ENCODE results near the gene WNT3A.

WNT3A gene

DNA sequence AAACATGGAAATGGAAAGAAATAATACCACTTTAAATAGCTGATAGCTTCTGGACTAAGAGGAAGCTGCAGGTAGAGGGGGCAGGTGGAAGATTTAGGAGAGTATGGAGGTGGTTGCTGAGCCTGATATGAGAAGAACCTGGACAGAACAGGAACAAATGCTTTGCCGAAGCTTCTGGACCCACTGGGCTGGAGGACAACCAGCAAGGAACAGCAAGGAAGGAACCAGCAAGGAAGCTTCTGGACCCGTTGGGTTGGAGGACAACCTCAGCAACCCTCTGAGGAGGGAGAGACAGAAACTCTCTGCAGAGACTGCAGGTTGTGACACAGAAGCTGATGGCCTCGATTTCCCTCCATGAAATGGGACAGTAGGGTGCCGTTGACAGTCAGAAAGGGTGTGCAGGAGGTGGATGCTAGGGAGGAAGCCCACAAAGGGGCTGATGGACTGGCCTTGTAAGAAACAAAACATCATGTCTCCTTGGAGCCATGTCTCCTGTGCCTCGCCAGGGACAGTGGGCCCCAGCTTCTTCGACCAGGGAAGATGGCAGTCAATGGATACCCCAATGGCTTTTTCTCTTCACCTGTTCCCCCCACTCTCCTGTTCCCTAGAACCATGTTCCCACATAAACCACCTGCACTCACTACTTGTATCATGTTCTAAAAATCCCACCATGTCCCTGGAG lies 8.3 kb upstream of the WNT3A start:
- H3K9me3 ChIP-seq (ENCODE audit: control insufficient read depth, insufficient read depth, low read depth, low read length) = no peaks in the 10 kb centered on the region
- no peak overlapping the region for H3K4me3 ChIP-seq (ENCODE audit: low read depth, low read length)
- ChIA-PET POLR2A (interaction anchor here (0.5 to 0.7 kb wide), 2 partner anchors 215 to 408 kb away, joined by 3 to 8 read pairs; partner anchors contain the start of gene TRIM11), CTCF (interaction anchor here (0.5 to 3.9 kb wide), 33 partner anchors 11 to 1431 kb away, joined by 3 to 31 read pairs (median 5); partner anchors contain the start of gene IBA57)
- H3K4me1 ChIP-seq (ENCODE audit: control insufficient read depth, insufficient read depth, low read length) = no peaks in the 10 kb centered on the region
- TF ChIP-seq, protein P1, sequence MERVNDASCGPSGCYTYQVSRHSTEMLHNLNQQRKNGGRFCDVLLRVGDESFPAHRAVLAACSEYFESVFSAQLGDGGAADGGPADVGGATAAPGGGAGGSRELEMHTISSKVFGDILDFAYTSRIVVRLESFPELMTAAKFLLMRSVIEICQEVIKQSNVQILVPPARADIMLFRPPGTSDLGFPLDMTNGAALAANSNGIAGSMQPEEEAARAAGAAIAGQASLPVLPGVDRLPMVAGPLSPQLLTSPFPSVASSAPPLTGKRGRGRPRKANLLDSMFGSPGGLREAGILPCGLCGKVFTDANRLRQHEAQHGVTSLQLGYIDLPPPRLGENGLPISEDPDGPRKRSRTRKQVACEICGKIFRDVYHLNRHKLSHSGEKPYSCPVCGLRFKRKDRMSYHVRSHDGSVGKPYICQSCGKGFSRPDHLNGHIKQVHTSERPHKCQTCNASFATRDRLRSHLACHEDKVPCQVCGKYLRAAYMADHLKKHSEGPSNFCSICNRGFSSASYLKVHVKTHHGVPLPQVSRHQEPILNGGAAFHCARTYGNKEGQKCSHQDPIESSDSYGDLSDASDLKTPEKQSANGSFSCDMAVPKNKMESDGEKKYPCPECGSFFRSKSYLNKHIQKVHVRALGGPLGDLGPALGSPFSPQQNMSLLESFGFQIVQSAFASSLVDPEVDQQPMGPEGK (tag by site-specific recombination; IDR thresholded peaks at IDR 0.05) = no peak
- TF ChIP-seq ZNF174 (tag by site-specific recombination; IDR thresholded peaks at IDR 0.05) (no peak), WT1 (tag by site-specific recombination; IDR thresholded peaks at IDR 0.05) (no peak), ZNF16 (tag by site-specific recombination; IDR thresholded peaks at IDR 0.05; ENCODE audit: low read depth) (no peak), ZNF10 (tag by site-specific recombination; IDR thresholded peaks at IDR 0.05) (no peak), ZNF114 (tag by site-specific recombination; IDR thresholded peaks at IDR 0.05) (no peak), ZNF404 (tag by site-specific recombination; IDR thresholded peaks at IDR 0.05) (no peak), ZNF140 (tag by site-specific recombination; IDR thresholded peaks at IDR 0.05) (no peak), ZNF155 (tag by site-specific recombination; IDR thresholded peaks at IDR 0.05) (no peak), ZNF423 (tag by site-specific recombination; IDR thresholded peaks at IDR 0.05) (no peak), KLF7 (tag by site-specific recombination; IDR thresholded peaks at IDR 0.05; ENCODE audit: borderline replicate concordance) (no peak)
- TF ChIP-seq, protein P2, sequence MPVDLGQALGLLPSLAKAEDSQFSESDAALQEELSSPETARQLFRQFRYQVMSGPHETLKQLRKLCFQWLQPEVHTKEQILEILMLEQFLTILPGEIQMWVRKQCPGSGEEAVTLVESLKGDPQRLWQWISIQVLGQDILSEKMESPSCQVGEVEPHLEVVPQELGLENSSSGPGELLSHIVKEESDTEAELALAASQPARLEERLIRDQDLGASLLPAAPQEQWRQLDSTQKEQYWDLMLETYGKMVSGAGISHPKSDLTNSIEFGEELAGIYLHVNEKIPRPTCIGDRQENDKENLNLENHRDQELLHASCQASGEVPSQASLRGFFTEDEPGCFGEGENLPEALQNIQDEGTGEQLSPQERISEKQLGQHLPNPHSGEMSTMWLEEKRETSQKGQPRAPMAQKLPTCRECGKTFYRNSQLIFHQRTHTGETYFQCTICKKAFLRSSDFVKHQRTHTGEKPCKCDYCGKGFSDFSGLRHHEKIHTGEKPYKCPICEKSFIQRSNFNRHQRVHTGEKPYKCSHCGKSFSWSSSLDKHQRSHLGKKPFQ (tag by site-specific recombination; IDR thresholded peaks at IDR 0.05) = no peak
- TF ChIP-seq, protein P3, sequence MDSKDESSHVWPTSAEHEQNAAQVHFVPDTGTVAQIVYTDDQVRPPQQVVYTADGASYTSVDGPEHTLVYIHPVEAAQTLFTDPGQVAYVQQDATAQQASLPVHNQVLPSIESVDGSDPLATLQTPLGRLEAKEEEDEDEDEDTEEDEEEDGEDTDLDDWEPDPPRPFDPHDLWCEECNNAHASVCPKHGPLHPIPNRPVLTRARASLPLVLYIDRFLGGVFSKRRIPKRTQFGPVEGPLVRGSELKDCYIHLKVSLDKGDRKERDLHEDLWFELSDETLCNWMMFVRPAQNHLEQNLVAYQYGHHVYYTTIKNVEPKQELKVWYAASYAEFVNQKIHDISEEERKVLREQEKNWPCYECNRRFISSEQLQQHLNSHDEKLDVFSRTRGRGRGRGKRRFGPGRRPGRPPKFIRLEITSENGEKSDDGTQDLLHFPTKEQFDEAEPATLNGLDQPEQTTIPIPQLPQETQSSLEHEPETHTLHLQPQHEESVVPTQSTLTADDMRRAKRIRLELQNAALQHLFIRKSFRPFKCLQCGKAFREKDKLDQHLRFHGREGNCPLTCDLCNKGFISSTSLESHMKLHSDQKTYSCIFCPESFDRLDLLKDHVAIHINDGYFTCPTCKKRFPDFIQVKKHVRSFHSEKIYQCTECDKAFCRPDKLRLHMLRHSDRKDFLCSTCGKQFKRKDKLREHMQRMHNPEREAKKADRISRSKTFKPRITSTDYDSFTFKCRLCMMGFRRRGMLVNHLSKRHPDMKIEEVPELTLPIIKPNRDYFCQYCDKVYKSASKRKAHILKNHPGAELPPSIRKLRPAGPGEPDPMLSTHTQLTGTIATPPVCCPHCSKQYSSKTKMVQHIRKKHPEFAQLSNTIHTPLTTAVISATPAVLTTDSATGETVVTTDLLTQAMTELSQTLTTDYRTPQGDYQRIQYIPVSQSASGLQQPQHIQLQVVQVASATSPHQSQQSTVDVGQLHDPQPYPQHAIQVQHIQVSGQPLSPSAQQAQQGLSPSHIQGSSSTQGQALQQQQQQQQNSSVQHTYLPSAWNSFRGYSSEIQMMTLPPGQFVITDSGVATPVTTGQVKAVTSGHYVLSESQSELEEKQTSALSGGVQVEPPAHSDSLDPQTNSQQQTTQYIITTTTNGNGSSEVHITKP (tag by site-specific recombination; IDR thresholded peaks at IDR 0.05) = no peak
- no peaks in the 10 kb centered on the region for H3K36me3 ChIP-seq (ENCODE audit: control insufficient read depth in 2 of 2, insufficient read depth in 1 of 2, low read length in 2 of 2)
- no peak overlapping the region for H3K27ac ChIP-seq (ENCODE audit: extremely low read depth, low read depth, low read length)

DNA sequence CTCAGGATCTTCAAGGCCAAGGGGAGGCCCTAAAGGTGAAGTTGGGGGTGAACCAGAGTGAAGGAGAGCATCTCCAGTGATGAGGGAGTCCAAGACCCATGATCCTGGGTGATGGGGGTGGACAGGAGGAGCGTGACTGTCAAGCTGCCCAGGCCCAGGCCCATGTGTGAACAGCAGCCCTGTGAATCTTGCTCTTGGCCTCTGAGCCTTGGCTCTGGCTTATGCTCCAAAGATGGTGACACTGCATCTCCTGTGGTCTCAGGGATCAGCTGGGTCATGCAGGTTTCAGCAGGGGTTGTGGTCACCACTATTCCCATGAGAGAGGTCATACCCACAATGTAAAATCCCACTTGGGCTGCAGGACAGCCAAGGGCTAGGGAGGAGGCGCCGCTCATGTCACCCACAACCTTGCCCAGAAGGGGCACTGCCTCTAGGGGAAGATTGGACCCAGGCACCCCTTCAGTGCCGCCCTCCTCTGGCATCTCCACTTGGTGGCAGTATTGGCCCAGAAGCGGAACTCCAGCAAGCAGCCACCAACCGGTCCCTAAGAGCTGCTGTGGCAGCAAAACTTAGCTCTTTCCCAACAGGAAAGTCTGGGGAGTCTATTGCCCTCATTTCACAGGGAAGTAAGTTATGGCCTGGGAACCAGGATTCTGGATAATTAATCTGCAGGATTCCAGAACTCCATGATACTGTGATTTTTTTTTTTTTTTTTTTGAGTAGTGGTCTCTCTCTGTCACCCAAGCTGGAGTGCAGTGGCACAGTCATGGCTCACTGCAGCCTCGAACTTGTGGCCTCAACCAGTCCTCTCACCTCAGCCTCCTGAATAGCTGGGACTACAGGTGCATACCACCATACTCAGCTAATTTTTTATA lies 7.5 kb upstream of the WNT3A start:
- Histone ChIP-seq H3K9me3 (ENCODE audit: control insufficient read depth, insufficient read depth, low read depth, low read length) (no peaks in the 10 kb centered on the region), H3K4me3 (ENCODE audit: low read depth, low read length) (no peak overlapping the region), H3K36me3 (ENCODE audit: control insufficient read depth in 2 of 2, insufficient read depth in 1 of 2, low read length in 2 of 2) (no peaks in the 10 kb centered on the region), H3K4me1 (ENCODE audit: control insufficient read depth, insufficient read depth, low read length) (no peaks in the 10 kb centered on the region), H3K27ac (ENCODE audit: extremely low read depth, low read depth, low read length) (no peak overlapping the region)
- POLR2A ChIA-PET = interaction anchor here (0.5 to 1.0 kb wide), 6 partner anchors 61 to 172 kb away, joined by 3 to 7 read pairs (median 4); no protein-coding TSS in a partner anchor
- CTCF ChIA-PET = interaction anchor here (0.5 to 3.9 kb wide), 69 partner anchors 12 to 872 kb away, joined by 3 to 31 read pairs (median 4); partner anchors contain the start of genes ARF1 and IBA57
- TF ChIP-seq SETDB1 (IDR thresholded peaks at IDR 0.05; ENCODE audit: insufficient read length, low read length) (no peak), ZBTB8A (tag by site-specific recombination; IDR thresholded peaks at IDR 0.05) (peak; percentile 56), ZNF394 (tag by site-specific recombination; IDR thresholded peaks at IDR 0.05; ENCODE audit: borderline replicate concordance) (no peak), ZBTB48 (tag by site-specific recombination; IDR thresholded peaks at IDR 0.05) (peak; percentile 99)
- TF ChIP-seq, protein P3 (tag by site-specific recombination; IDR thresholded peaks at IDR 0.05) = 0 out of 2 replicates have a peak, but pooled peaks have one; percentile 10
